ENCODE results near the gene CASR. TPM values are rescaled to one million over a fixed set of nuclear protein-coding genes. Genes with fewer than 3 reads are reported as not detected.
A peak's percentile ranks its signal among the peaks of the same experiment; 100 is the strongest.
"Not testable (repeated sequence)": the region's sequence is repeated elsewhere in the genome, so short reads cannot be mapped to it uniquely, and the experiment has no call there.

The CASR gene
- not detected for total RNA-seq

GRCh38 chr3:122183521-122183892 lies at the start of gene CASR:
CASR (plus strand) TSS chr3:122183668; CDS start chr3:122254190, 70,522 bp downstream.
- intact Hi-C loops (cut with DNase I; ENCODE audit: low total_unique reads) (no loop called here), in situ Hi-C loops (cut with MboI; ENCODE audit: low sequenced_read_pairs in 4 of 4) (no loop called here)
- DNase-seq = no peak
- Histone ChIP-seq H3K36me3 (no peaks in the 10 kb centered on the region), H3K4me1 (no peaks in the 10 kb centered on the region), H3K9me3 (no peaks in the 10 kb centered on the region), H3K27me3 (peaks cover 20 to 31% (median 25%) of the 10 kb centered on the region in 3 donors), H3K4me3 (peak within 1 kb of the TSS in 2 of 4 donors; percentile 9 to 13), H3K27ac (no peak within 1 kb of the TSS)
- TF ChIP-seq, protein P1, sequence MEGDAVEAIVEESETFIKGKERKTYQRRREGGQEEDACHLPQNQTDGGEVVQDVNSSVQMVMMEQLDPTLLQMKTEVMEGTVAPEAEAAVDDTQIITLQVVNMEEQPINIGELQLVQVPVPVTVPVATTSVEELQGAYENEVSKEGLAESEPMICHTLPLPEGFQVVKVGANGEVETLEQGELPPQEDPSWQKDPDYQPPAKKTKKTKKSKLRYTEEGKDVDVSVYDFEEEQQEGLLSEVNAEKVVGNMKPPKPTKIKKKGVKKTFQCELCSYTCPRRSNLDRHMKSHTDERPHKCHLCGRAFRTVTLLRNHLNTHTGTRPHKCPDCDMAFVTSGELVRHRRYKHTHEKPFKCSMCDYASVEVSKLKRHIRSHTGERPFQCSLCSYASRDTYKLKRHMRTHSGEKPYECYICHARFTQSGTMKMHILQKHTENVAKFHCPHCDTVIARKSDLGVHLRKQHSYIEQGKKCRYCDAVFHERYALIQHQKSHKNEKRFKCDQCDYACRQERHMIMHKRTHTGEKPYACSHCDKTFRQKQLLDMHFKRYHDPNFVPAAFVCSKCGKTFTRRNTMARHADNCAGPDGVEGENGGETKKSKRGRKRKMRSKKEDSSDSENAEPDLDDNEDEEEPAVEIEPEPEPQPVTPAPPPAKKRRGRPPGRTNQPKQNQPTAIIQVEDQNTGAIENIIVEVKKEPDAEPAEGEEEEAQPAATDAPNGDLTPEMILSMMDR (IDR thresholded peaks at IDR 0.05 in 4 of 5, conservative IDR thresholded peaks at IDR 0.05 in 1 of 5) = no peak
- TF ChIP-seq POLR2A (IDR thresholded peaks at IDR 0.05) = no peak
- ATAC-seq = no peak

DNA sequence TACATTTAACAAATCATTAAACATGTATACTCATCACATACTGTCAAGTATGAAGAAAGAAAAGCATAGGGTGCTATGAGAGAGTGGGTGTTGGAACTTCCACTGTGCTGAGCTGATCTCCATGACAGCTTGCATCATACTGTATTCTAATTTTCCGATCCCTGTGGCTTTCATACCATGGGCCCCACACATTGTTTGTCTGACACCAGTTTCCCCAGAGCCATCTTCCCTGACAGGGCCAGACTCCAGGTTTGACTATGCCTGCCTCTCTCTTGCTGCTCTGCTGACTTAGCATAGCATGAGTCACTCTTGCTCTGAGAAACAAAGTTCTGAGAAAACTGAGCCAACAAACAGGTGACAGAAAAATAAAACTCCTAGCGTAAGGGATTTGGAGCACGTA lies 37.0 kb upstream of the CASR start:
- Histone ChIP-seq H3K36me3 (no peaks in the 10 kb centered on the region), H3K27me3 (no peaks in the 10 kb centered on the region), H3K27ac (no peak overlapping the region), H3K4me3 (no peak overlapping the region), H3K9me3 (no peaks in the 10 kb centered on the region), H3K4me1 (no peaks in the 10 kb centered on the region)
- in situ Hi-C loops (cut with MboI; ENCODE audit: low sequenced_read_pairs in 4 of 4) = no loop called here
- TF ChIP-seq, protein P1 (IDR thresholded peaks at IDR 0.05 in 4 of 5, conservative IDR thresholded peaks at IDR 0.05 in 1 of 5) = no peak
- no peak for TF ChIP-seq POLR2A (IDR thresholded peaks at IDR 0.05)
- DNase-seq (no peak), ATAC-seq (no peak)
- intact Hi-C loops (cut with DNase I; ENCODE audit: low total_unique reads) = no loop called here

DNA sequence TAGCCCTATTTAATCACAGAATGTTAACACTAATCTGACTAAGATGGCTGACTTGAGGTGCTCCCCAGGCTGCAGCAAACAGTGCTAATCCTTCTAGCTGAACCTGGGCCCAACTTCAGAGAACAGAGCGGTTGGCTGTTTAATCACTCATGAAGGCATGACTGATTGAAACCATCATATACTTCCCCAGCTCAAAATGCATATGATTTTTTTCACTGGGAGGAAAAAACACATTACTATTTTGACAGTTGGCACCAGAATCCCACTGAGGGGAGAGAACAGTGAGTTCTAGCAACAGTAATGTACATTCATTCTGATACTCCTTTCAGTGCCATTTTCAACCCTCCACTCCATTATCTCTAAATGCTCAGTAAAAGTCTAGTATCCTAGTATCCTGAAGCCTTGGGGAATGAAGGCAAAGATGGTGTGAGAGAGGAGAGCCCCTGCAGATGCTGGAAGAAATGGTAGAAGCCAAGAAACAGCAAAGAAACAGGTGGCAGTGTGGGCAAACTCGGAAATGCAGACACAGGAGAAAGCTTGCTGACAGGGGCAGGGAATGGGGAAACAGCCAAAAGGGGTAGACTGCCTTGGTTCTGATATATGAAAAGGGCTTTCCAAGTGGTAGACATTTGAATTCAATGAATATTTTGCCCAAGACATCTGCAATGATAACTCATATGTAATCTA lies 34.4 kb upstream of the CASR start:
- intact Hi-C loops (cut with DNase I; ENCODE audit: low total_unique reads) (no loop called here), in situ Hi-C loops (cut with MboI; ENCODE audit: low sequenced_read_pairs in 4 of 4) (no loop called here)
- H3K4me1 ChIP-seq = no peaks in the 10 kb centered on the region
- DNase-seq (no peak), ATAC-seq (no peak)
- H3K9me3 ChIP-seq = no peaks in the 10 kb centered on the region
- H3K27ac ChIP-seq = no peak overlapping the region
- no peaks in the 10 kb centered on the region for H3K36me3 ChIP-seq
- H3K4me3 ChIP-seq = no peak overlapping the region
- no peak for TF ChIP-seq POLR2A (IDR thresholded peaks at IDR 0.05)
- TF ChIP-seq, protein P1 (IDR thresholded peaks at IDR 0.05 in 4 of 5, conservative IDR thresholded peaks at IDR 0.05 in 1 of 5) = no peak
- no peaks in the 10 kb centered on the region for H3K27me3 ChIP-seq

DNA sequence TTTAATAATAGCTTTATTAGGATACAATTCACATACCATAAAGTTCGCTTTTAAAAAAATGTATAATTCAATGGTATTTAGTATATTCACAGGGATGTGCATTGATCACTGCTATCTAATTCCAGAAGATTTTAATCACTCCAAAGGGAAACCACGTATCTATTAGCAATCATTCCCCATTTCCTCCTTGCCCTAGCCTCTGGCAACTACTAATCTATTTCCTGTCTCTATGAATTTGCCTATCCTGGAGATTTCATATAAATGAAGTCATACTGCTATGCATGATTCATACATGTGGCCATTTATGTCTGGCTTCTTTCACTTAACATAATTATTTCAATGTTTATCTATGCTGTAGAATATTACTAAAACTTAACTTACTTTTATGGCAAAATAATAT lies 32.0 kb upstream of the CASR start:
- in situ Hi-C loops (cut with MboI; ENCODE audit: low sequenced_read_pairs in 4 of 4) = no loop called here
- intact Hi-C loops (cut with DNase I; ENCODE audit: low total_unique reads) = no loop called here
- no peak for TF ChIP-seq POLR2A (IDR thresholded peaks at IDR 0.05)
- TF ChIP-seq, protein P1 (IDR thresholded peaks at IDR 0.05 in 4 of 5, conservative IDR thresholded peaks at IDR 0.05 in 1 of 5) = no peak
- H3K4me1 ChIP-seq = no peaks in the 10 kb centered on the region
- no peak for ATAC-seq
- no peak overlapping the region for H3K27ac ChIP-seq
- no peak overlapping the region for H3K4me3 ChIP-seq
- no peaks in the 10 kb centered on the region for H3K27me3 ChIP-seq
- peaks cover 0 to 7% (median 0%) of the 10 kb centered on the region in 3 donors for H3K9me3 ChIP-seq
- no peaks in the 10 kb centered on the region for H3K36me3 ChIP-seq
- no peak for DNase-seq

GRCh38 chr3:122164983-122165382 lies 18.5 kb upstream of the CASR start:
- ATAC-seq = not testable (repeated sequence)

More at GRCh38 chr3:122164983-122165382, 18.5 kb upstream of the CASR start:
- H3K9me3 ChIP-seq; H3K36me3 ChIP-seq; H3K4me1 ChIP-seq; H3K27ac ChIP-seq; DNase-seq; H3K4me3 ChIP-seq; intact Hi-C loops (cut with DNase I; ENCODE audit: low total_unique reads); in situ Hi-C loops (cut with MboI; ENCODE audit: low sequenced_read_pairs in 4 of 4); H3K27me3 ChIP-seq: not testable (repeated sequence)
